HUES48 (cell line): Measurements from ENCODE around the gene AGAP1.
"Not testable (repeated sequence)": the region's sequence is repeated elsewhere in the genome, so short reads cannot be mapped to it uniquely, and the experiment has no call there.

ENCODE experiments used
- H3K27ac ChIP-seq: one replicate; pipeline ENCODE4 v1.7.0; 2013; ENCODE audit warnings: low read depth, low read length, inconsistent platforms
- H3K27me3 ChIP-seq: 2 replicates; pipeline ENCODE4 v1.6.1; 2013; ENCODE audit warnings: mild to moderate bottlenecking, low read length; ENCODE audit not compliant: control insufficient read depth, insufficient read depth
- H3K36me3 ChIP-seq: 2 replicates; pipeline ENCODE4 v1.6.1; 2013; ENCODE audit warnings: low read length; ENCODE audit not compliant: control insufficient read depth, insufficient read depth
- H3K4me1 ChIP-seq: 2 replicates; pipeline ENCODE4 v1.6.1; 2013; ENCODE audit warnings: mild to moderate bottlenecking, low read length; ENCODE audit not compliant: control insufficient read depth, insufficient read depth
- H3K4me3 ChIP-seq: 2 replicates; pipeline ENCODE4 v1.5.1; 2013; ENCODE audit warnings: mild to moderate bottlenecking, low read depth, low read length
- H3K9ac ChIP-seq: 2 replicates; pipeline ENCODE4 v1.6.1; 2013; ENCODE audit warnings: mild to moderate bottlenecking, low read depth, low read length, moderate library complexity
- H3K9me3 ChIP-seq: 2 replicates; pipeline ENCODE4 v1.6.1; 2013; ENCODE audit warnings: low read length; ENCODE audit not compliant: control insufficient read depth, insufficient read depth

The AGAP1 gene

DNA sequence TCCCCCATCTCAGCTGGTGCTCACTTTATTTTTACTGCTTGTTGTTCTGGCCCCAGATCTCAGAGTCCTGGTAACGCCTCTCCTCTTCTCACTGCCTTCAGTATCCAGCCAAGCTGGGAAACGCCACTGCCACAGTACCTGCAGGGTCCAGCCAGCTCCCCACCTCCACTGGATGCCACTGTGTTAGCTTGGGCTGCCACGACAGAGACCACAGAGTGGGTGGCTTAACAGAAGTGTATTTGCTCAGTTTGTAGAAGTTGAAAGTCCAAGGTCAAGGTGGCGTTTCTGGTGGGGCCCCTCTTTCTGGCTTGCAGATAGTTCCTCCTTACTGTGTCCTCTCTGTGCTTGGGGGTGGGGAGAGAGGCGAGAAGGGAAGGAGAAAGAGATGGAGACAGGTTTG, 107.1 kb downstream of the AGAP1 start:
- H3K4me3 ChIP-seq: no peak overlapping the region
- H3K27me3 ChIP-seq: no peaks in the 10 kb centered on the region
- no peak overlapping the region for H3K9ac ChIP-seq
- no peaks in the 10 kb centered on the region for H3K9me3 ChIP-seq
- H3K4me1 ChIP-seq: peaks cover 7% of the 10 kb centered on the region; the same call in 1 of the 2 replicates
- H3K36me3 ChIP-seq: no peaks in the 10 kb centered on the region
- H3K27ac ChIP-seq: no peak overlapping the region

DNA sequence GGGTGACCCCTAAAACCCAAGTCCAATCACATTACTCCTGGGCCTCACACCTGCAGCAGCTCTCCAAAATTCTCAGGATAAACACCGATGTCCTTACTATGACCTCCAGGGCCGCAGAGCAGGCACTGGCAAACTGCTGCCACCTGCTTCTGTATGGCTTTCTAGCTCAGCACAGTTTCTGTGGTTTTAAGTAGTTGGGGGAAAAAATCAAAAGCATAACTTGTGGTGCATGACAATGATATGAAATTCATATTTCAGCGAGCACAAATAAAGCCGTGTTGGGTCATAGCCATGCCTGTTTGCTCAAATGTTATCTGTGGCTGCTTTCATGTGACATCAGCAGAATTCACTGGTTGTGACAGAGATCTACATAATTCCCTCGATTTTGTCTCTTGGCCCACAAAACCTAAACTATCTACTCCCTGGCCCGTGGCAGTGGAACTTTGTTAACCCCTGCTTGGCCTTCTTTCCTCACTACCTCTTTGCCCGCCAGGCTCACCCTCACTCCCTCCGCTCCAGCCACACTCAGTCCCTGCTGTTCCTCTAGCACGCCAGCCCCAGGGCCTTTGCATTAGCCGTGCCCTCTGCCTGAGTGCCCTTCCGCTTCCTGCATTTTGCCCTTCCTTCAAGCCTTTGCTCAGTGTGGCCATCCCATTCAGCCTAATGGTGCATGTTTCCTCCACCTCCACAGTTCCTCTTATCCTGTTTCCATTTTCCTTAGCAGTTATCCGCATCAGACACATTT, 108.3 kb downstream of the AGAP1 start:
- no peaks in the 10 kb centered on the region for H3K9me3 ChIP-seq
- no peak overlapping the region for H3K9ac ChIP-seq
- H3K27me3 ChIP-seq: no peaks in the 10 kb centered on the region
- peaks cover 12% of the 10 kb centered on the region; the same call in 1 of the 2 replicates for H3K4me1 ChIP-seq
- H3K27ac ChIP-seq: no peak overlapping the region
- H3K36me3 ChIP-seq: no peaks in the 10 kb centered on the region
- no peak overlapping the region for H3K4me3 ChIP-seq

DNA sequence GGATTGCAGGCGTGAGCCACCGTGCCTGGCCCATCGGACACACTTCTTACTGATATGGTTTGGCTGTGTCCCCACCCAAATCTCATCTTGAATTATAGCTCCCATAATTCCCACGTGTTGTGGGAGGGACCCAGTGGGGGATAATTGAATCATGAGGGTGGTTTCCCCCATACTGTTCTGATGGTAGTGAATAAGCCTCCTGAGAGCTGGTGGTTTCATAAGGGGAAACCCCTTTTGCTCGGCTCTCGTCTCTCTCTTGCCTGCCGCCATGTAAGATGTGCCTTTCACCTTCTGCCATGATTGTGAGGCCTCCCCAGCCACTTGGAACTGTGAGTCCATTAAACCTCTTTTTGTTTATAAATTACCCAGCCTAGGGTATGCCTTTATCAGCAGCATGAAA, 109.1 kb downstream of the AGAP1 start:
- not testable (repeated sequence) for H3K9ac ChIP-seq, H3K27me3 ChIP-seq, H3K4me3 ChIP-seq, H3K9me3 ChIP-seq, H3K36me3 ChIP-seq, H3K27ac ChIP-seq
- peaks cover 12% of the 10 kb centered on the region; the same call in 1 of the 2 replicates for H3K4me1 ChIP-seq

DNA sequence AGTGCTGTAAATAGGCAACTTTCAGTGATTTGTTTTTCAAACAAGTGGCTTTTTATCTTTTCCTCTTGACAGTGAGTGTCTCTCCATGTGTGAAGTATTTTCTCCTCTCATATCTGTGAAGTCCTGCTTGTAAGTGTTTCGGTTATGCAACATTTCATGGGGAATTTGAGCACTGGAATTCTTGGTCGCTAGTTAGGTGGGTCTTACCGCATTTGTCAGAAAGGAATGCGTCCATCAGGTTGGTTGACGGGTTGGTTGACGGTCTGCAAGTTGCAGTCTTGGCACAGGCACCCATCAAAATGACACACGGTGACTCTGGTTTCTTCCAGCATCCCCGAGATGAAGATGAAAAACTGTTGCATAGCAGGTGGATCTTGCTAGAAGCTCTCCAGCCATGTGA, 109.8 kb downstream of the AGAP1 start:
- H3K4me1 ChIP-seq: peaks cover 12% of the 10 kb centered on the region; the same call in 1 of the 2 replicates
- no peak overlapping the region for H3K27ac ChIP-seq
- H3K27me3 ChIP-seq: no peaks in the 10 kb centered on the region
- H3K9ac ChIP-seq: no peak overlapping the region
- H3K36me3 ChIP-seq: no peaks in the 10 kb centered on the region
- no peak overlapping the region for H3K4me3 ChIP-seq
- H3K9me3 ChIP-seq: no peaks in the 10 kb centered on the region

DNA sequence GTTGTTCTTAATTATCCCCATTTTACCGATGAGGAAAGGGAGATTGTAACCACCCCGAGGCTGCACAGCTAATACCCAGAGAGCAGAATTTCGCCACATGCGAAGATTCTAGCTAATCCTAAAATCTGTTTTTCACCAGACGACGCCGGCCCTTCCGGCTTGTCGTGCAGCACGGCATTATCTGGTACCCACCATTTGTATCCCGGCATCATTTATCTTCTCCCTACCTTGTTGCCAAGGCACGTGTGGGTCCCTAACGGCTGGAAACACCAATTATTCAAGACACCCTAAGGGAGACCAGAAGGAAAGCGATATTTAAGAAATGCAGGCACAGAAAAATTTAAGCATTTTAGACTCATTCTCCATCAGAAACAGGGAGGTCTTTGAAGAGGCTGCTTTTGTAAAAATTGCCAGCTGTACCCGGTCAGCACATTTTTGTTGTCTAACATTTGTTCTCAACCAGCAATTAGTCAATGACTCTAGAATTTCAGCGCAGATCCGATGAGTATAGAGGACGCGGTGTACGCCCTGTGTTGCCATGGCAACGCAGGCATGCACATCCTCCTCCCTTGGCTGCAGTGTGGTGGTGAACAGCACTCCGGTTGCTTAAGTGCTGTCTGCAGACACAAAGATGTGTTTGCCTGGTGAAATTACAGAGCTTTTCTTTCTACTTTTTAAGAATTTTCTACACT, 111.6 kb downstream of the AGAP1 start:
- Histone ChIP-seq H3K9me3 (no peaks in the 10 kb centered on the region), H3K27me3 (no peaks in the 10 kb centered on the region), H3K9ac (no peak overlapping the region), H3K27ac (no peak overlapping the region), H3K4me3 (no peak overlapping the region), H3K36me3 (no peaks in the 10 kb centered on the region), H3K4me1 (peaks cover 12% of the 10 kb centered on the region; the same call in 1 of the 2 replicates)

DNA sequence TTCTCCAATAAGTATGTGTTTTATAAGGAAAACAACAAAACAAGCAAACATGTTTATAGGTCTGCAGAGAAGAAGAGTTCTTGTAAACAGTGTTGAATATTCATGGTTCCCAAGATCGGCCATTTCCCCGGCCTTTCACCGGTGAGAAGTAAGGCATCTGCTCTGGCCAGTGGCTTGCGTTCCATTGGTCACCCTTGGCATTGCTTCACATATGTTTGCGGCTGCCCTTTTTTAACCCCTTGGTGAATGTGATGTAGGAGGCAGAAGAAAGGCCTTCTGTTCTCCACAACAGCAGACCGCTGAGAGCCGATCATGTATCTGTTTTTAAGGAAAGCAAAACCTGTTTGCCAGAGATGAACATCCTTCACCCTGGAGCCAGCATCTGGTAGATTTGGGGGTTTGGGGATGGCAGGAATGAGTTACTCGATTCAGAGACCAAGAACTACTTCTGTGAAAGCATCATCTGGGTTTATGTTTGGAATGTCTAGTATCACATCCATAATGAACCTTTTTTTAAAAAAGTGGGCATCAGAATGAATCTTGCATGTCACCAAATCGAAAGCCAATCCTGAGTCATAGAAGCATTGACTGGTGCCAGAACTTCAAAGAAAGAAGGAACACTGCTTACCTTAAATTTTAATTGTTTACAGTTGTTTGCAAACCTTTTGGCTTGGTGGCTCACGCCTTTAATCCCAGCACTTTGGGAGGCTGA, 112.3 kb downstream of the AGAP1 start:
- Histone ChIP-seq H3K9ac (no peak overlapping the region), H3K27ac (no peak overlapping the region)

DNA sequence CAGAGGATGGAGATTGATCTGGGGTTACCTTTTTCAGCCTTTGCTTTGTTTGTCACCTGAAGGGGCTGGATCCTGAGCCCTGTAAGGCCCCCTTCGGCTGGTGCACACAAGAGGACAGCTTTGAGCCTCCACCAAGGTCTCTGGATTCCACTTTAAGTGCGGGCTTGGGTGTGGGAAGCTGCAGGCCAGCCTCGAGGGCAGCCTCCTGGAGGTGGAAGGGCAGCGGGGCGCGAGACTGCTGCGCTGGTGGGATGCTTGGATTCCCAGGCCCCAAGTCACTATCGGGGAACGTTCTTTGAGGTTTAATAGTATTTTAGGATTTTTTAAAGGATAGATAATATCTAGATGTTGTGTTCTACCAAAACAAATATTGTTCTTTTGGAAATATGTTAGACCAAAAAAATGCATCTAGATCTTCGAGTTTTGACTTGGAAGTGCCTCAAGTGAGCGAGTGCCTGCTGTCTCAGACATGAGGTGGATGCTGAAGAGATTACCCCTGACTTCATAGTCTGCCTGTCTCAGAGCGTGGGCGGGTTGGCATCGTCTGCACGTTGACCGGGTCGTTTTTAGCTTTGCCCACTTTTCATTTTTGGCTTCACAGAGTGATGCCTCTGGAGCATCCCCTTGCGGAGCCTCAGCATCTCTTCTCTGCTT, 113.8 kb downstream of the AGAP1 start:
- H3K36me3 ChIP-seq: no peaks in the 10 kb centered on the region
- no peak overlapping the region for H3K27ac ChIP-seq
- no peak overlapping the region for H3K9ac ChIP-seq
- H3K9me3 ChIP-seq: no peaks in the 10 kb centered on the region
- peaks cover 15% of the 10 kb centered on the region for H3K4me1 ChIP-seq
- H3K27me3 ChIP-seq: no peaks in the 10 kb centered on the region
- no peak overlapping the region for H3K4me3 ChIP-seq

More for the DNA sequence above, 112.3 kb downstream of the AGAP1 start:
- Histone ChIP-seq H3K27me3 (no peaks in the 10 kb centered on the region), H3K4me3 (no peak overlapping the region), H3K9me3 (no peaks in the 10 kb centered on the region), H3K4me1 (peaks cover 12% of the 10 kb centered on the region; the same call in 1 of the 2 replicates), H3K36me3 (no peaks in the 10 kb centered on the region)

DNA sequence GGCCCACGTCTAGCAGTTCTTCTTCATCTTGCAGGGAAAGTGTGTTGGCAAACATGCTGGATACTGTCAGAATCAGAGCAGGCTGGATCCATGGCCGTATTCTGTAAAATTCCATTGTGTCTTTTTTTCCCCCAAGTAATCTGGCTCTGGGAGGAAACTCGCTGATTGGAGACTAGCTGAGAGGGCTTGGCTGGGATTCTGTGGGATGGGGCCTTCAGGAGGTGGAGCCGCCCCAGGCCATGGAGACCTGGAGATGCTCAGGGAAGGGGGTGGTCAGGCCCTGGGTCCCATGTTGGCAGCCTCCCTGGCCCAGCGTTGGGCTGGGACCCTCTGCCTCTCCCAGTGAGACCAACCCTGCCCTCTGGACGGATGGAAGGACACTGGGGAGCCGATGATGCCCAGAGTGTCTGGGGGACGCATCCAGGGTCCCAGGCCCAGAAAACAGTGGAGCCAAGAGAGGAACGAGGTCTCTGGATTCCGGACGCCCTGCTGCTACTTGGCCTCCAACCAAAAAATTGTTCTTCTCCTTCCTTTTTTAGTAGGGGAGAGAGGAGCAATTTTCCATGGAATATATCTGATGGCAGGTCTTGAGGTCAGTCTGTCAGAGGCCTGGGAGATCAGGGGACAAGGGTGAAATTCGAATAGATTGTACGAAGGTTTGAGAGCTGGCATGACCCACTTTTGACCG, 114.5 kb downstream of the AGAP1 start:
- Histone ChIP-seq H3K27ac (no peak overlapping the region), H3K27me3 (no peaks in the 10 kb centered on the region), H3K4me1 (peaks cover 15% of the 10 kb centered on the region), H3K4me3 (no peak overlapping the region), H3K9me3 (no peaks in the 10 kb centered on the region), H3K9ac (no peak overlapping the region), H3K36me3 (no peaks in the 10 kb centered on the region)

DNA sequence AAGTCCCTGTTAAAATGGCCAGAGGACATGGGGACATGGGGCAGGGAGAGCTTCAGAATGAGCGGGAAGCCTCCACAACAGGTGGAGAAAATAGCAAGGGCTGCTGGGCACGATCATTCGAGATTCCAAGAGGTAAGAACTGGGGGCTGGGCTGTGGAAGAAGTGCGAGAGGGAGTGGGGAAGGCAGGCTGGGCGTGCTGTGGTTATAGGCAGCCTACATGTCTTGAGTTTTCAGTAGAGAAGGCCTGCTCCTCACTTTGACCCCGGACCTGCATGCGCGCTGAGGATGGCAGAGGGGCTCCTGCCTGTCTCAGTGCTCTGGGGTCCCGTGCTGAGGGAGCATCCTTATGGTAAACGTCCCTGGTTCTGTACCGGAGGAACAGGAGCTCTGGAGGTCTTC, 115.5 kb downstream of the AGAP1 start:
- H3K4me1 ChIP-seq: peaks cover 15% of the 10 kb centered on the region
- H3K27me3 ChIP-seq: no peaks in the 10 kb centered on the region
- no peak overlapping the region for H3K27ac ChIP-seq
- H3K4me3 ChIP-seq: no peak overlapping the region
- no peaks in the 10 kb centered on the region for H3K9me3 ChIP-seq
- H3K36me3 ChIP-seq: no peaks in the 10 kb centered on the region
- H3K9ac ChIP-seq: no peak overlapping the region

DNA sequence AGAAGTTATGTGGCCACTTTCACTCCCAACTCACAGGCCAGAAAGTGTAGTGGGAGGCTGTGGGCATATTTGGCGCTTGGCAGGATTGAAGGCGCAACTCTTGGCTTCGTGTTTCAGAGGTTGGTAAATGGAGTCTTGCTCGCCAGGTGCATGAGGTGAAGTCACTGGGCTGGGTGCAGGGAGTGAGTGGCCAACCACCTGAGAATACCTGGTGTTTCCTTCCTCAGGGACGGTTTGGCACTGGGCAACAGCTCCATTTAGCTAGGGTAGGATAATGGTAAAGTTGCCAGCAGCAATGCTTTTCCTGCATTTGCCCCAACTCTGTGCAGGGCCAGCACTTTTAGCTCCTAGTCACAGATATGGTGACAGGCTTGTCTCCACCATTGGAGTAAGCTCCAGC, 115.9 kb downstream of the AGAP1 start:
- no peak overlapping the region for H3K27ac ChIP-seq

More for the DNA sequence above, 115.9 kb downstream of the AGAP1 start:
- Histone ChIP-seq H3K9me3 (no peaks in the 10 kb centered on the region), H3K4me3 (no peak overlapping the region), H3K4me1 (peaks cover 15% of the 10 kb centered on the region), H3K36me3 (no peaks in the 10 kb centered on the region), H3K9ac (no peak overlapping the region), H3K27me3 (no peaks in the 10 kb centered on the region)
